LNCaP clone FGC (cell line): Measurements from ENCODE around the gene ALDH5A1.

ENCODE experiments used
- DNase-seq: peaks from one replicate; pipeline ENCODE4 v3.0.0-alpha.2; 2011; ENCODE audit warnings: low read depth
- H3K4me3 ChIP-seq: 2 replicates; pipeline ENCODE4 v1.5.1; 2011; ENCODE audit warnings: mild to moderate bottlenecking, low read depth, low read length, control low read depth
- CTCF ChIP-seq: IDR thresholded peaks from 2 replicates; pipeline ENCODE4 v1.5.1; 2012; ENCODE audit warnings: mild to moderate bottlenecking; ENCODE audit not compliant: control insufficient read depth, insufficient read depth; ENCODE audit errors: extremely low read depth

Gene ALDH5A1

GRCh38 chr6:24558516-24558915 is 63.7 kb downstream of the ALDH5A1 start:
- TF ChIP-seq CTCF: no peak
- H3K4me3 ChIP-seq: no peak overlapping the region
- peak; percentile 86 for DNase-seq

- no peak for DNase-seq
- H3K4me3 ChIP-seq: no peak overlapping the region
- TF ChIP-seq CTCF: no peak
These were observed 69.3 kb downstream of the ALDH5A1 start for GRCh38 chr6:24564081-24564480.

GRCh38 chr6:24565196-24565595 is 70.4 kb downstream of the ALDH5A1 start:
- no peak overlapping the region for H3K4me3 ChIP-seq
- TF ChIP-seq CTCF: no peak
- DNase-seq: no peak

GRCh38 chr6:24566020-24566767 is 71.4 kb downstream of the ALDH5A1 start:
- DNase-seq: no peak
- no peak overlapping the region for H3K4me3 ChIP-seq
- TF ChIP-seq CTCF: no peak

GRCh38 chr6:24568683-24569082 is 73.9 kb downstream of the ALDH5A1 start:
- DNase-seq: no peak
- no peak overlapping the region for H3K4me3 ChIP-seq
- TF ChIP-seq CTCF: no peak

- no peak overlapping the region for H3K4me3 ChIP-seq
- DNase-seq: no peak
- no peak for TF ChIP-seq CTCF
These were observed 75.0 kb downstream of the ALDH5A1 start for GRCh38 chr6:24569811-24570210.

- no peak for DNase-seq
- TF ChIP-seq CTCF: no peak
- H3K4me3 ChIP-seq: no peak overlapping the region
These were observed 76.6 kb downstream of the ALDH5A1 start for GRCh38 chr6:24571361-24571760.
